ENCODE data around the gene KREMEN2. TPM values are rescaled to one million over a fixed set of nuclear protein-coding genes. Genes with fewer than 3 reads are reported as not detected.

The KREMEN2 gene
- total RNA-seq, 1 experiment from 2014 or later = 7.5 TPM

- Mint-ChIP-seq H3K4me3 (no peak overlapping the region), H3K36me3 (peaks cover 7% of the 10 kb centered on the region; the same call in 1 of the 2 replicates), H3K4me1 (peaks cover 10% of the 10 kb centered on the region), H3K27me3 (ENCODE audit: low read depth) (no peaks in the 10 kb centered on the region; the same call in 1 of the 2 replicates), H3K27ac (no peak overlapping the region), H3K9me3 (peaks cover 7% of the 10 kb centered on the region)
- DNase-seq (ENCODE audit: low spot score) (no peak), ATAC-seq (no peak)
- POLR2A ChIA-PET = no interaction called here
- TF ChIP-seq, protein P1, sequence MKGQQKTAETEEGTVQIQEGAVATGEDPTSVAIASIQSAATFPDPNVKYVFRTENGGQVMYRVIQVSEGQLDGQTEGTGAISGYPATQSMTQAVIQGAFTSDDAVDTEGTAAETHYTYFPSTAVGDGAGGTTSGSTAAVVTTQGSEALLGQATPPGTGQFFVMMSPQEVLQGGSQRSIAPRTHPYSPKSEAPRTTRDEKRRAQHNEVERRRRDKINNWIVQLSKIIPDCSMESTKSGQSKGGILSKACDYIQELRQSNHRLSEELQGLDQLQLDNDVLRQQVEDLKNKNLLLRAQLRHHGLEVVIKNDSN (CRISPR knock-in tag; IDR thresholded peaks at IDR 0.05) = no peak
- TF ChIP-seq, protein P2, sequence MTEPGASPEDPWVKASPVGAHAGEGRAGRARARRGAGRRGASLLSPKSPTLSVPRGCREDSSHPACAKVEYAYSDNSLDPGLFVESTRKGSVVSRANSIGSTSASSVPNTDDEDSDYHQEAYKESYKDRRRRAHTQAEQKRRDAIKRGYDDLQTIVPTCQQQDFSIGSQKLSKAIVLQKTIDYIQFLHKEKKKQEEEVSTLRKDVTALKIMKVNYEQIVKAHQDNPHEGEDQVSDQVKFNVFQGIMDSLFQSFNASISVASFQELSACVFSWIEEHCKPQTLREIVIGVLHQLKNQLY (CRISPR knock-in tag; IDR thresholded peaks at IDR 0.05) = no peak
- TF ChIP-seq, protein P3, sequence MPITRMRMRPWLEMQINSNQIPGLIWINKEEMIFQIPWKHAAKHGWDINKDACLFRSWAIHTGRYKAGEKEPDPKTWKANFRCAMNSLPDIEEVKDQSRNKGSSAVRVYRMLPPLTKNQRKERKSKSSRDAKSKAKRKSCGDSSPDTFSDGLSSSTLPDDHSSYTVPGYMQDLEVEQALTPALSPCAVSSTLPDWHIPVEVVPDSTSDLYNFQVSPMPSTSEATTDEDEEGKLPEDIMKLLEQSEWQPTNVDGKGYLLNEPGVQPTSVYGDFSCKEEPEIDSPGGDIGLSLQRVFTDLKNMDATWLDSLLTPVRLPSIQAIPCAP (CRISPR knock-in tag; IDR thresholded peaks at IDR 0.05) = no peak
- TF ChIP-seq, protein P4, sequence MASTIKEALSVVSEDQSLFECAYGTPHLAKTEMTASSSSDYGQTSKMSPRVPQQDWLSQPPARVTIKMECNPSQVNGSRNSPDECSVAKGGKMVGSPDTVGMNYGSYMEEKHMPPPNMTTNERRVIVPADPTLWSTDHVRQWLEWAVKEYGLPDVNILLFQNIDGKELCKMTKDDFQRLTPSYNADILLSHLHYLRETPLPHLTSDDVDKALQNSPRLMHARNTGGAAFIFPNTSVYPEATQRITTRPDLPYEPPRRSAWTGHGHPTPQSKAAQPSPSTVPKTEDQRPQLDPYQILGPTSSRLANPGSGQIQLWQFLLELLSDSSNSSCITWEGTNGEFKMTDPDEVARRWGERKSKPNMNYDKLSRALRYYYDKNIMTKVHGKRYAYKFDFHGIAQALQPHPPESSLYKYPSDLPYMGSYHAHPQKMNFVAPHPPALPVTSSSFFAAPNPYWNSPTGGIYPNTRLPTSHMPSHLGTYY (CRISPR knock-in tag; IDR thresholded peaks at IDR 0.05) = no peak
- TF ChIP-seq, protein P5, sequence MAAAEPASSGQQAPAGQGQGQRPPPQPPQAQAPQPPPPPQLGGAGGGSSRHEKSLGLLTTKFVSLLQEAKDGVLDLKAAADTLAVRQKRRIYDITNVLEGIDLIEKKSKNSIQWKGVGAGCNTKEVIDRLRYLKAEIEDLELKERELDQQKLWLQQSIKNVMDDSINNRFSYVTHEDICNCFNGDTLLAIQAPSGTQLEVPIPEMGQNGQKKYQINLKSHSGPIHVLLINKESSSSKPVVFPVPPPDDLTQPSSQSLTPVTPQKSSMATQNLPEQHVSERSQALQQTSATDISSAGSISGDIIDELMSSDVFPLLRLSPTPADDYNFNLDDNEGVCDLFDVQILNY (CRISPR knock-in tag; IDR thresholded peaks at IDR 0.05) = no peak
- TF ChIP-seq ATF3 (CRISPR knock-in tag; conservative IDR thresholded peaks at IDR 0.05) (no peak), NFATC4 (CRISPR knock-in tag; IDR thresholded peaks at IDR 0.05) (no peak), MYBL2 (CRISPR knock-in tag; IDR thresholded peaks at IDR 0.05) (no peak), ZNF423 (CRISPR knock-in tag; IDR thresholded peaks at IDR 0.05) (no peak), TCF7 (CRISPR knock-in tag; IDR thresholded peaks at IDR 0.05; ENCODE audit: low read depth) (no peak), ZNF121 (CRISPR knock-in tag; IDR thresholded peaks at IDR 0.05) (no peak), KAT7 (CRISPR knock-in tag; IDR thresholded peaks at IDR 0.05; ENCODE audit: borderline replicate concordance) (no peak), CDX4 (CRISPR knock-in tag; IDR thresholded peaks at IDR 0.05; ENCODE audit: borderline replicate concordance) (no peak)
- TF ChIP-seq, protein P6, sequence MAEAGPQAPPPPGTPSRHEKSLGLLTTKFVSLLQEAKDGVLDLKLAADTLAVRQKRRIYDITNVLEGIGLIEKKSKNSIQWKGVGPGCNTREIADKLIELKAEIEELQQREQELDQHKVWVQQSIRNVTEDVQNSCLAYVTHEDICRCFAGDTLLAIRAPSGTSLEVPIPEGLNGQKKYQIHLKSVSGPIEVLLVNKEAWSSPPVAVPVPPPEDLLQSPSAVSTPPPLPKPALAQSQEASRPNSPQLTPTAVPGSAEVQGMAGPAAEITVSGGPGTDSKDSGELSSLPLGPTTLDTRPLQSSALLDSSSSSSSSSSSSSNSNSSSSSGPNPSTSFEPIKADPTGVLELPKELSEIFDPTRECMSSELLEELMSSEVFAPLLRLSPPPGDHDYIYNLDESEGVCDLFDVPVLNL (CRISPR knock-in tag; IDR thresholded peaks at IDR 0.05; ENCODE audit: borderline replicate concordance, low read depth) = no peak
- CTCF ChIA-PET = interaction anchor here (0.6 to 1.6 kb wide), 5 partner anchors 13 to 294 kb away, joined by 3 to 12 read pairs (median 3); partner anchors contain the start of genes CLDN6 and KREMEN2
Measured at GRCh38 chr16:2950353-2950724, 13.7 kb upstream of the KREMEN2 start.

DNA sequence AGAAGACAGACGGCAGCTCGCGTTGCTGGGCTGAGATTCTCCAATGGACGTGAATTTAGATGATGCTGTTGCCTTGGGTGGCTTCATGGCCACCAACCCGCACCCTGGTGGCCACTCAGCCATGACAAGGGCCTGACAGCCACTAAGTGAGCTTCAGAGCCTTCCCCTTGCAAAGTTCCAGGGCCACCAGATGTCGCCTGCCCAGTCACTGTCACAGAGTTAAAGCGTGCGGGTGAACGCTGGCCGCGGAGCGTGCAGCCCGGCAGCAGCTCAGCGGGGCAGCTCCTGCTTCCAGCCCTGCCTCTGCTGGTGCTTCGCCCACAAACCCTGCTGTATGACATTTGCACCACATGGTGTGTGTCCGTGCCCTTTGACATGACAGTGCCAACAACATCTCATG is 13.3 kb upstream of the KREMEN2 start:
- no peaks in the 10 kb centered on the region; the same call in 1 of the 2 replicates for H3K27me3 Mint-ChIP-seq (ENCODE audit: low read depth)
- H3K4me1 Mint-ChIP-seq = peaks cover 11% of the 10 kb centered on the region
- DNase-seq (ENCODE audit: low spot score) (no peak), ATAC-seq (no peak)
- no peak overlapping the region for H3K27ac Mint-ChIP-seq
- CTCF ChIA-PET = interaction anchor here (0.6 to 1.6 kb wide), 5 partner anchors 12 to 111 kb away, joined by 3 to 12 read pairs (median 3); partner anchors contain the start of genes CLDN6 and KREMEN2
- peaks cover 7% of the 10 kb centered on the region for H3K9me3 Mint-ChIP-seq
- peaks cover 7% of the 10 kb centered on the region; the same call in 1 of the 2 replicates for H3K36me3 Mint-ChIP-seq
- no peak overlapping the region for H3K4me3 Mint-ChIP-seq
- POLR2A ChIA-PET = no interaction called here
- TF ChIP-seq, protein P7, sequence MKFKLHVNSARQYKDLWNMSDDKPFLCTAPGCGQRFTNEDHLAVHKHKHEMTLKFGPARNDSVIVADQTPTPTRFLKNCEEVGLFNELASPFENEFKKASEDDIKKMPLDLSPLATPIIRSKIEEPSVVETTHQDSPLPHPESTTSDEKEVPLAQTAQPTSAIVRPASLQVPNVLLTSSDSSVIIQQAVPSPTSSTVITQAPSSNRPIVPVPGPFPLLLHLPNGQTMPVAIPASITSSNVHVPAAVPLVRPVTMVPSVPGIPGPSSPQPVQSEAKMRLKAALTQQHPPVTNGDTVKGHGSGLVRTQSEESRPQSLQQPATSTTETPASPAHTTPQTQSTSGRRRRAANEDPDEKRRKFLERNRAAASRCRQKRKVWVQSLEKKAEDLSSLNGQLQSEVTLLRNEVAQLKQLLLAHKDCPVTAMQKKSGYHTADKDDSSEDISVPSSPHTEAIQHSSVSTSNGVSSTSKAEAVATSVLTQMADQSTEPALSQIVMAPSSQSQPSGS (CRISPR knock-in tag; IDR thresholded peaks at IDR 0.05; ENCODE audit: borderline replicate concordance, low read depth) = no peak
- TF ChIP-seq RELA (CRISPR knock-in tag; IDR thresholded peaks at IDR 0.05; ENCODE audit: borderline replicate concordance) (no peak), JAZF1 (CRISPR knock-in tag; IDR thresholded peaks at IDR 0.05) (no peak), MXD4 (CRISPR knock-in tag; IDR thresholded peaks at IDR 0.05; ENCODE audit: borderline replicate concordance) (no peak), ZNF121 (CRISPR knock-in tag; IDR thresholded peaks at IDR 0.05) (no peak), MYBL2 (CRISPR knock-in tag; IDR thresholded peaks at IDR 0.05) (no peak)
- TF ChIP-seq, protein P8, sequence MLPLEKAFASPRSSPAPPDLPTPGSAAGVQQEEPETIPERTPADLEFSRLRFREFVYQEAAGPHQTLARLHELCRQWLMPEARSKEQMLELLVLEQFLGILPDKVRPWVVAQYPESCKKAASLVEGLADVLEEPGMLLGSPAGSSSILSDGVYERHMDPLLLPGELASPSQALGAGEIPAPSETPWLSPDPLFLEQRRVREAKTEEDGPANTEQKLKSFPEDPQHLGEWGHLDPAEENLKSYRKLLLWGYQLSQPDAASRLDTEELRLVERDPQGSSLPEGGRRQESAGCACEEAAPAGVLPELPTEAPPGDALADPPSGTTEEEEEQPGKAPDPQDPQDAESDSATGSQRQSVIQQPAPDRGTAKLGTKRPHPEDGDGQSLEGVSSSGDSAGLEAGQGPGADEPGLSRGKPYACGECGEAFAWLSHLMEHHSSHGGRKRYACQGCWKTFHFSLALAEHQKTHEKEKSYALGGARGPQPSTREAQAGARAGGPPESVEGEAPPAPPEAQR (CRISPR knock-in tag; IDR thresholded peaks at IDR 0.05) = no peak
- TF ChIP-seq, protein P9, sequence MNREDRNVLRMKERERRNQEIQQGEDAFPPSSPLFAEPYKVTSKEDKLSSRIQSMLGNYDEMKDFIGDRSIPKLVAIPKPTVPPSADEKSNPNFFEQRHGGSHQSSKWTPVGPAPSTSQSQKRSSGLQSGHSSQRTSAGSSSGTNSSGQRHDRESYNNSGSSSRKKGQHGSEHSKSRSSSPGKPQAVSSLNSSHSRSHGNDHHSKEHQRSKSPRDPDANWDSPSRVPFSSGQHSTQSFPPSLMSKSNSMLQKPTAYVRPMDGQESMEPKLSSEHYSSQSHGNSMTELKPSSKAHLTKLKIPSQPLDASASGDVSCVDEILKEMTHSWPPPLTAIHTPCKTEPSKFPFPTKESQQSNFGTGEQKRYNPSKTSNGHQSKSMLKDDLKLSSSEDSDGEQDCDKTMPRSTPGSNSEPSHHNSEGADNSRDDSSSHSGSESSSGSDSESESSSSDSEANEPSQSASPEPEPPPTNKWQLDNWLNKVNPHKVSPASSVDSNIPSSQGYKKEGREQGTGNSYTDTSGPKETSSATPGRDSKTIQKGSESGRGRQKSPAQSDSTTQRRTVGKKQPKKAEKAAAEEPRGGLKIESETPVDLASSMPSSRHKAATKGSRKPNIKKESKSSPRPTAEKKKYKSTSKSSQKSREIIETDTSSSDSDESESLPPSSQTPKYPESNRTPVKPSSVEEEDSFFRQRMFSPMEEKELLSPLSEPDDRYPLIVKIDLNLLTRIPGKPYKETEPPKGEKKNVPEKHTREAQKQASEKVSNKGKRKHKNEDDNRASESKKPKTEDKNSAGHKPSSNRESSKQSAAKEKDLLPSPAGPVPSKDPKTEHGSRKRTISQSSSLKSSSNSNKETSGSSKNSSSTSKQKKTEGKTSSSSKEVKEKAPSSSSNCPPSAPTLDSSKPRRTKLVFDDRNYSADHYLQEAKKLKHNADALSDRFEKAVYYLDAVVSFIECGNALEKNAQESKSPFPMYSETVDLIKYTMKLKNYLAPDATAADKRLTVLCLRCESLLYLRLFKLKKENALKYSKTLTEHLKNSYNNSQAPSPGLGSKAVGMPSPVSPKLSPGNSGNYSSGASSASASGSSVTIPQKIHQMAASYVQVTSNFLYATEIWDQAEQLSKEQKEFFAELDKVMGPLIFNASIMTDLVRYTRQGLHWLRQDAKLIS (CRISPR knock-in tag; IDR thresholded peaks at IDR 0.05; ENCODE audit: borderline replicate concordance) = no peak
